ENCODE data around the gene KLHL15. TPM values are rescaled to one million over a fixed set of nuclear protein-coding genes. Genes with fewer than 3 reads are reported as not detected.

Gene KLHL15
- total and polyA plus RNA-seq, 2 donors: 5.8 to 10.6 TPM

Other genes starting within 250 kb of the KLHL15 start
- 291 TPM for gene SAT1, start 244.0 kb downstream of the KLHL15 start, total RNA-seq
- 2,700 TPM for gene SAT1, start 244.0 kb downstream of the KLHL15 start, polyA plus RNA-seq
- gene APOO, start 119.2 kb downstream of the KLHL15 start, total RNA-seq: 24.6 TPM
- 16.6 TPM for gene APOO, start 119.2 kb downstream of the KLHL15 start, polyA plus RNA-seq
- 0.09 TPM for gene CXorf58, start 119.2 kb downstream of the KLHL15 start, total RNA-seq
- 0.18 TPM for gene CXorf58, start 119.2 kb downstream of the KLHL15 start, polyA plus RNA-seq
- 168 TPM for gene EIF2S3, start 27.8 kb upstream of the KLHL15 start, total RNA-seq
- gene EIF2S3, start 27.8 kb upstream of the KLHL15 start, polyA plus RNA-seq: 89.2 TPM
- gene ZFX, start 122.5 kb upstream of the KLHL15 start, total RNA-seq: 40.0 TPM
- gene ZFX, start 122.5 kb upstream of the KLHL15 start, polyA plus RNA-seq: 9.7 TPM